Measurements from ENCODE around the gene PITPNB.

DNA sequence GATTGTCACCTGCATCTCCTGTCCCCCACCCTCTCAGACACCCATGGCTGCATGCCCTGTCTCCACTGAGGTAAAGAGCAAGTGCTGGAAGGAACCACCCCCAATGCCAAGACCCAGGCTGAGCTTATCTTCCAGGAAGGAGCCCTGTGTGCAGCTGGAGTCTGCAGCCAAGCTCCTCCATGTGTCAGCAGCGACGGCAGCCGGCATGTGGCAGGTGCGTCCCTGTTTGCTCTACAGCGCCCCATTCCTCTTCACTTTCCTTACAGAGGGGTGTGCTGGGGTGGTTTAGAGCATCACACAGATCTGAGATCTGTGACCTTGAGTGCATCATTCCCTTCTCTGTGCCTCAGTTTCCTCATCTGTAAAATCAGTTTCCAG lies 109.8 kb downstream of the PITPNB start:
- TF ChIP-seq, protein P1, sequence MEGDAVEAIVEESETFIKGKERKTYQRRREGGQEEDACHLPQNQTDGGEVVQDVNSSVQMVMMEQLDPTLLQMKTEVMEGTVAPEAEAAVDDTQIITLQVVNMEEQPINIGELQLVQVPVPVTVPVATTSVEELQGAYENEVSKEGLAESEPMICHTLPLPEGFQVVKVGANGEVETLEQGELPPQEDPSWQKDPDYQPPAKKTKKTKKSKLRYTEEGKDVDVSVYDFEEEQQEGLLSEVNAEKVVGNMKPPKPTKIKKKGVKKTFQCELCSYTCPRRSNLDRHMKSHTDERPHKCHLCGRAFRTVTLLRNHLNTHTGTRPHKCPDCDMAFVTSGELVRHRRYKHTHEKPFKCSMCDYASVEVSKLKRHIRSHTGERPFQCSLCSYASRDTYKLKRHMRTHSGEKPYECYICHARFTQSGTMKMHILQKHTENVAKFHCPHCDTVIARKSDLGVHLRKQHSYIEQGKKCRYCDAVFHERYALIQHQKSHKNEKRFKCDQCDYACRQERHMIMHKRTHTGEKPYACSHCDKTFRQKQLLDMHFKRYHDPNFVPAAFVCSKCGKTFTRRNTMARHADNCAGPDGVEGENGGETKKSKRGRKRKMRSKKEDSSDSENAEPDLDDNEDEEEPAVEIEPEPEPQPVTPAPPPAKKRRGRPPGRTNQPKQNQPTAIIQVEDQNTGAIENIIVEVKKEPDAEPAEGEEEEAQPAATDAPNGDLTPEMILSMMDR (IDR thresholded peaks at IDR 0.05): no peak
- no peak for TF ChIP-seq POLR2AphosphoS5 (IDR thresholded peaks at IDR 0.05)
- TF ChIP-seq POLR2A (IDR thresholded peaks at IDR 0.05): no peak
